Measurements from ENCODE around the gene KRT79. TPM values are rescaled to one million over a fixed set of nuclear protein-coding genes. Genes with fewer than 3 reads are reported as not detected.
A peak's percentile ranks its signal among the peaks of the same experiment; 100 is the strongest.
"Not testable (repeated sequence)": the region's sequence is repeated elsewhere in the genome, so short reads cannot be mapped to it uniquely, and the experiment has no call there.

Gene KRT79
- total RNA-seq, 2 donors from 2014 or later, result not detected

- intact Hi-C loops (cut with DNase I, micrococcal nuclease), result no loop called here
- ATAC-seq (peak; percentile 70), DNase-seq (peak in 1 of 2 donors; percentile 72)
These were observed 31.2 kb upstream of the KRT79 start for GRCh38 chr12:52865090-52865944.

DNA sequence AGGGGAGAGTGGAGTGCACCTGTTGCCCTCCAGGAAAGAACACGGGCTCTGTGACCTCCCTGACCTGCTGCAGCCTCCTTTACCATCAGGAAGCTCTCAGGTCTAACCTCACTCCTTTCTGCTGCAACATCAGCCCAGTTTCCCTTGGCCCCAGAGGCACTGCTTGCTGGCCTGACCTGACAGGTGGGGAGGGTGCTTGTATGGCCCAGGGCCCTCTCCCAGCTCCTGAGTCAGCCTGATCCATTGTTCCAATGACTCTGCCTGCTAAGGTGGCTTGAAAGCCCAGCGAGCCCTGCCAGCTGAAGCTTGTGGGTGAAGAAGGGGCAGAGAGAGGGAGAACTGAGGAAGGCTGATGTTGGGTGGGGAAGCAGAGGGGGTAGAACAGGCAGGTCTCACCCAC is 27.9 kb upstream of the KRT79 start:
- ATAC-seq, result no peak
- DNase-seq, result no peak
- intact Hi-C loops (cut with DNase I, micrococcal nuclease), result no loop called here

DNA sequence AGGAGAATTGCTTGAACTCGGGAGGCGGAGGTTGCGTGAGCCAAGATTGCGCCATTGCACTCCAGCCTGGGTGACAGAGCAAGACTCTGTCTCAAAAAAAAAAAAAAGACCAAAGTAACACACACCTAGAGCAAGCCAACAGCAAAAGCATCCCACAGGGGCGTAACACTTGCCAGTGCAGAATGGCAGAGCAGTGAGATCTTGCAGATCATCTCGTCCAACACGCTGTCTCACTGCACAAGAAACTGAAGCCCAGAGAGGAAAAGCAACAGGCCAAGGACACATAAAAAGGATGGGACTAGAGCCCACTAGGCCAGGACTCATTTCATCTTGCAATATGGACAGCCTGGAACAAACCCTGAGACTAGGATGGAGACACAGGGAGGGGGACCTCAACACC is 27.4 kb upstream of the KRT79 start:
- intact Hi-C loops (cut with DNase I, micrococcal nuclease), result no loop called here
- DNase-seq (no peak), ATAC-seq (no peak)

DNA sequence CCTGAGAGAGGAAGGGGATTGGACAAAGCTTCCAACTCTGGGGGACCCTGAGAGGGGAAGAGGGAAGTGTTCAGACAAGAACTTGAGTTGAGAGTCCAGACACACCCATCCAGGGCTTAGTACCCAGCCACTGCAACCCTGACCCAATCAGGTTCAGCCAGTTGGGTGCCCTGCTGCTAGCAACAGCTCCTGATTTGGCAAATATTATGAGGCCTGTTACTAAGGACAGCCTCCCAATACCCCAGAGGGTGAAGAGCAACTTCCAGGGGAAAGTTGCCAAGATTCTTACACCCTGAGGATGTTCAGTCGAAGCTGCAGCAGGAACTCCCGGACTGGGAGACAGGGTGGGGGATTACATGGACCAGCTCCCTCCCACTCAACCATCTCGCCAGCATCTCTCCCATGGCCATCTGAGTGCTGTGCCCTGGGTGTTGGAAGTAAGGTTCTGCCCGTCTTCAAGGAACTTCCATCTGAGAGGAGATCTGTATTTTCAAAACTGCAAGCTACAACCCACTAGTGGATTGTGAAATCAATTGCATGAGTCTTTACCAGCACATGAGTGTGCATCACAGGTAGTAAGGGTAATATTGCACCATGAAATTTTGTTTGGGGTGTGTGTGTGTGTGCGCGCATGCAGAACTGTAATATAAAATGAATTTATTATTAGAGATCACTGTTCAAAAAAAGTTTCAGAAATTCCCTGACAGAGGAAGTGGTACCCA is 26.2 kb upstream of the KRT79 start:
- intact Hi-C loops (cut with DNase I, micrococcal nuclease), result no loop called here
- ATAC-seq (peak; percentile 90), DNase-seq (no peak)

DNA sequence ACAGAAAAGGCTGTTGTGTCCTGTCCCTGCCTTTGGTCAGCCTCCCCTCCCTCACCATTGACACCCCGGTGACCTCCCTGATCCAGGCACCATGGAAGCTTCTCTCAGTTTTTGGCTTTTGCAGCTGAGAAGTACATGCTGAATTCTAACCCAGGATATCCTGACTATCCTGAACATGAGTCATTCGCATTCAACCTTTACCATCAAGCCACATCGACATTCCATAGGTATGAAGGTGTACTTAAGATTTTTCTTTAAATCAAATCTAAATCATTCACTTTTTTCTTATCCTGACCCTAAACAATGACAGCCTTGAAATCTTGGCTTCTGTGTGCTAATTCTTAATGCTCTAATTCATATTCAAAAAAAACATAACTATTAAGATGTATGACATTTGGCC is 23.4 kb upstream of the KRT79 start:
- no peak for DNase-seq
- intact Hi-C loops (cut with DNase I, micrococcal nuclease), result no loop called here
- no peak for ATAC-seq

DNA sequence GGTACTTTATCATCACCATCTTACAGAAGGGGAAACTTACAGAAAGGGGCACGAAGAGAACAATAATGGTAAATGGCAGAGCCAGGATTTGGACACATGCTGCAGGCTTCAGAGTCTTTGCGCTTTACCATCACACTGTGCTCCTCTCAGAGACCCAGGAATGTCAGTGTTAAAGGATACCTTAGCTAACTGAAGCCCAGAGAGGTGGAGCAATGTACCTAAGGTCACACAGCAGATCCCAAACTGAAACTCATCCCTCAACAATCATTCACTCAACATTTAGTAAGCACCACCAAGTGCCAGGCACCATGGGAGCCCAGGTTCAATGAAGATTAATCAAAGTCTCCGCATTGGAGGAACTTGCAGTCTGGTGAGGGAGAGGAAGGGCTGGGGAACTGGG is 22.7 kb upstream of the KRT79 start:
- intact Hi-C loops (cut with DNase I, micrococcal nuclease), result no loop called here
- ATAC-seq (no peak), DNase-seq (no peak)

DNA sequence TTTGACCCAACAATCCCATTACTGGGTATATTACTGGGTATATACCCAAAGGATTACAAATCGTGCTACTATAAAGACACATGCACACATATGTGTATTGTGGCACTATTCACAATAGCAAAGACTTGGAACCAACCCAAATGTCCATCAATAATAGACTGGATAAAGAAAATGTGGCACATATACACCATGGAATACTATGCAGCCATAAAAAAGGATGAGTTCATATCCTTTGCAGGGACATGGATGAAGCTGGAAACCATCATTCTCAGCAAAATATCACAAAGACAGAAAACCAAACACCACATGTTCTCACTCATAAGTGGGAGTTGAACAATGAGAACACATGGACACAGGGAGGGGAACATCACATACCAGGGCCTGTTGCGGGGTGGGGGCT is 22.0 kb upstream of the KRT79 start:
- DNase-seq; ATAC-seq; intact Hi-C loops (cut with DNase I, micrococcal nuclease): not testable (repeated sequence)

DNA sequence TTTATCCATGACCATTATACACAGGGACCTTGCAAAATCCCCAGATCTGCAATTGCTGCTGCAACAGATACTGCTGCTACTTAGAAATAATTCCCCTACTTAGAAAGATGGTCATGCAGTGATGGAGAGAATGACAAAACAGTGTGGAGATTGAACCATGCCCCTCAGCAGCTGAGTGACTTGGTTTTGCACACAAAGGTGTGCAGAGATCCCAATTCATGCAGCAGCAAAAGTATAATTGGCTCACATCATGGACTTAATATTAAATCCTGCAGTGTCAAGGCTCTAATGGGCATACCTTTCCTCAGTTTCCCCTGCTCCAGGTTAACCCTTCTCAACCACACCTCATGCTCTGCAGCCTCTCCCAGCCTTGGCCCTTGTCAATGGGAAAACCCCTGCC is 17.7 kb upstream of the KRT79 start:
- intact Hi-C loops (cut with DNase I, micrococcal nuclease), result no loop called here
- no peak for DNase-seq
- ATAC-seq, result no peak

- no peak for DNase-seq
- ATAC-seq, result no peak
- intact Hi-C loops (cut with DNase I, micrococcal nuclease), result no loop called here
These were observed 16.6 kb upstream of the KRT79 start for GRCh38 chr12:52850681-52851080.

DNA sequence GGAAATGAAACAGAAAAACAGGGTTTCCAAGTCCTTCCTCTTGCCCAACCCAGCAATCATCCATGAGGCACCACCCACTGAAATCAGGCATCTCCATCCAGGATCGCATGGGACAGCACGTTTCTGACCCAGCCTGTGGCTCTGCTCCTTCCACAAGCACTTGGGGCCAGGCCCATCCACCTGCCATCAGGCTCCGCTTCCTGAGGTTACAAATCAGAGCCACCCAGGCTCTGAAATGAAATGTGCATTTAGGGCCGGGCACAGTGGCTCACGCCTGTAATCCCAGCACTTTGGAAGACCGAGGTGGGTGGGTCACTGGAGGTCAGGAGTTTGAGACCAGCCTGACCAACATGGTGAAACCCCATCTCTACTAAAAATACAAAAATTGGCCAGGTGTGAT is 15.4 kb upstream of the KRT79 start:
- DNase-seq (no peak), ATAC-seq (no peak)
- intact Hi-C loops (cut with DNase I, micrococcal nuclease), result no loop called here

GRCh38 chr12:52848661-52849255 is 14.6 kb upstream of the KRT79 start, which contains the start of gene KRT78:
Gene KRT78, minus strand, starts transcription at chr12:52848994. Its CDS starts 64 bp downstream, at chr12:52848930.
- DNase-seq, result no peak
- intact Hi-C loops (cut with DNase I, micrococcal nuclease), result no loop called here
- no peak for ATAC-seq

DNA sequence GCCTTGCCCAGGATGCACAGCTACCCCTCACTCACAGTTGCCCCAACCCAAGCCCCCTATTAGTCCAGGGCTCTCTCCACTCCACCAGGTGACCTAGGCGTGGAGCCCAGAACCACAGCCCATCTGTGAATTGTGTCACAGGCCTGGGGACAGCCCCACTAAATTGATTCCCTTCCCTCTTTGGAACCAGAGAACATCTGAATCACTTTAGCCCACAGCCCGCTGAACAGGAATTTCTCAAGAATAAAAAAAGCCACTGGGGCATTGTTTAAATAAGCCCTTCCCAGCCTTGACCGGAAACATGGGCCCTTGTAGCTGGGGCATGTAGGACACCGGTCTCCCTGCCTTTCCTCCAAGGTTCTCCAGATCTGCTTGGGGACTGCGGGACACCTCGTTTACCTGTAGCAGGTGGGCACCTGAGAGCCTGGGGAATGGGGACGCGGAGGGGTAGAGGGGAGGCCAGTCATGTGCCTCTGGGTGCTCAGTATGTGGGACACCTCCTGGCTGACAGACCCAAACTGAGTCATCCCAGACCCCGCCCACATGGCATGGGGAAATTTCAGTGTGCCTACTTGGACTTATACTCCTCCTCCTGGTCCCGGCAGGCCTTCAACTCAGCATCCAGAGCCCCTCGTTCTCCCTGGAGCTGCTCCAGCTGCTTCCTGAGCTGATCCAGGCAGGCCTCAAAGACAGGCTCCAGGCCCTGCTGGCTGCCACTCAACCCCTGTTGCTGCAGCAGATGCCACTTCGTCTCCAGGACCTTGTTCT is 13.4 kb upstream of the KRT79 start:
- no peak for ATAC-seq
- no peak for DNase-seq
- intact Hi-C loops (cut with DNase I, micrococcal nuclease), result no loop called here

DNA sequence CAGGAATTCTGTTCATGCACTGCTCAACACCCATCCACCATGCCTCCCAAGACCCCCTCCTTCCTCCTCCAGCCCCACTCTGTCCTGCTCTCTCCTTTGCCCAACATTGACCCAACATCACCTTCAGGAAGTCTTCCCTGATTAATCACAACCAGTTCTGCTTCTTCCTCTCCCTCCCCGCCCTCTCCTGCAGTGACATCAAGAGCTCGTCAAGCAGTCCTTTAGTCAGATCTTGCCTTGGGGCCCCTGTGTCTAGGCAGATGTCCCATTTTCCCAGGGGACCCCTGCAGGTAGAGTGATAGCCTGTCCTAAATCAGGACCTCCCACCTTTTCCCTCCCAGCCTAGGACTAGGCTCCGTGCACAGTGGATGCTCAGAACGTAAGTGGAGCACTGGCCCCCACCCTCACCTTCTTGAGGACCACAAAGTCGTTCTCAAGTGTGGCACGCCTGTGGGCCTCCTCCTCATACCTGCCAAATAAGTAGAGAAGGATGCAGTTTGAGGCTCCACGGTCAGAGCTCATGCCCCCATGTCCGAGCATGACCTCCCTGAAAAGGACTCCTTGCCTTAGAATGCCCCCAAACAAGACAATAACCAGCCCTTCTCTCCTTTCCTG is 12.4 kb upstream of the KRT79 start:
- intact Hi-C loops (cut with DNase I, micrococcal nuclease), result no loop called here
- DNase-seq, result no peak
- ATAC-seq, result no peak

DNA sequence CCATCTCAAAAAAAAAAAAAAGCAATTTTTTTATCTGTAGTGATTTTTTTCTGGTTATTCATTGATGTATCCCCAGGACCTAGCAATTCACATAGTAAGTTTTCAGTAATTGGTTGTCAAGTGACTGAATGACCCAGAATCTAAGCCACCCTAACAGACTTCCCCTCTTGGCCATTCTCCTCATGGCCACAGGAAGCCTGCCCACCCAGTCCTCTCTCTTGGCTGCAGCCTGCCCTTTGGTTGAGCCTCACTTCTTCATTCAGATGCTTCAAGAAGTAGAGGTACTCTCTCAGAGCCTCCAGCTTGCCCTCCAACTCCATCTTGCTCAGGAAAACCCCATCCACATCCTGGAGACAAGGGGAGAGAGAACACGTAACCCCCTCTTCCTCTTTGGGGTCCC is 11.8 kb upstream of the KRT79 start:
- no peak for ATAC-seq
- intact Hi-C loops (cut with DNase I, micrococcal nuclease), result no loop called here
- no peak for DNase-seq

GRCh38 chr12:52844386-52844785 is 10.3 kb upstream of the KRT79 start:
- no peak for DNase-seq

DNA sequence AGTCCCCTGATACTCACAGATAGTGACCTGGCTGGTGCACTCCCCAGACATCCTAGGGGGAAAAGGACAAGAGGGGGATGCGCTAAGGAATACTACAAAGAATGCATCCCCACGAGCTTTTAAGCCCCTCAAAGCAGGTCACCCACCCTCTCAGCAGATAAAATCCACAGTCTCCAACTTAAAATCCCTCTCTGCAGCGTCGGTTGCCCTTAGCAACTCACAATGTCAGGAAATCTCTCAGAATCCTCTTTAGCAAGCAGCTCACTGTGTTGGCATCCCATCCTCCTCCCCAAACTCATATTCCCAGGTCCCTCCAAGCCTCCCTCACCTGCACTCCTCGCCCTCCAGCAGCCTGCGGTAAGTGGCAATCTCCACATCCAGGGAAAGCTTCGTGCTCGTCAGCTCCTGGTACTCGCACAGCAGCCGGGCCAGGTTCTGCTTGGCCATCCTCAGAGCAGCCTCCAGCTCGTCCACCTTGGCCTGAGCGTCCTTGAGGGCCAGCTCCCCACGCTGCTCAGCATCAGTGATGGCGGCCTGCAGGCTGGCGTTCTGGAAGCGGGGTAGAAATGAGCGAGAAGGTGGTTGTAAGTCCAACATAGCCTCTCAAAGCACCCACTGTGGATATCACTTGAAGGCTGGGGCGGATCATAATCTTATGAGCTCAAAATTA is 5.5 kb upstream of the KRT79 start:
- ATAC-seq (no peak), DNase-seq (no peak)
- intact Hi-C loops (cut with DNase I, micrococcal nuclease), result no loop called here

More at GRCh38 chr12:52844386-52844785, 10.3 kb upstream of the KRT79 start:
- ATAC-seq, result no peak
- intact Hi-C loops (cut with DNase I, micrococcal nuclease), result no loop called here

DNA sequence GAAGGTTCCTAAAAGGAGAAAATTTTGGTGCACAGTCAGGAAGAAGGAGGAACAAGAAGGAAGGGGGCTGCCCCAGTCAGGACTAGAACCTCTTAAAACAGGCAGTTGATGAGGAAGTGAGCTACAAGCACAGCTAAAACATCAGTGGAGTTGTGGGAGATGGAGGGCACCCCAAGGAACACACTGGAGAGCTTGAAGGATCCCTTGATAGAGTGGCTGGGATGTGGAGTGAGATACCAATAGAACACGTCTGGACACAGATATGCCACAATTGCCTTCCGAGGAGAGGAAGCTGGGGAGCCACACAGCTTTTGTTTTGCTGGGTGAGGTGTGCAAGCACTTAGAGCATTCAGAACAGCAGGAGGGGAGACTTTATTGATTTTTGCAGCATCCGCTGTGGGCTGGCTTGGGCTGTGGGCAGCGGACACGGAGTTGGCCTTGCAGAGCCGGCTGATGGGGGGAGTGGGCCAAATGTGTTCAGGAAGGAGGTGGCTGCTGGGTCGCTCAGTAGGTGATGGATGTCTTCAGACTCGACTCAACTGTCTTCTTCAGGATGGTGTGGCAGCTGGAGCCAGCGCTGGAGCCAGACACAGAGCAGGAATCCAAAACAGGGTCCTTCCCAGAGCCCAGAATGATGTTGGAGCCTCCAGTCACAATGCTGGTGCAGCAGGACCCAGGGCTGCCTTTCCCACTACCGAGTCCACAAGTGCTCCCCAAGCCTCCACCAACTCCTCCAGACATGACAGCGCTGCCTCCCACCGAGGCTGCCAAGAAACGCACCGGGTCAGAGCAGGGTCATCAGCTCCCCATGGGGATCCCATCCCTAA is 4.7 kb upstream of the KRT79 start:
- intact Hi-C loops (cut with DNase I, micrococcal nuclease), result no loop called here
- ATAC-seq (no peak), DNase-seq (no peak)
